ENCODE measurements around the gene HEPACAM. TPM values are rescaled to one million over a fixed set of nuclear protein-coding genes. Genes with fewer than 3 reads are reported as not detected.

HEPACAM gene
- total and polyA plus RNA-seq, 2 donors from 2014 or later, result 0.30 TPM; not detected in 1

GRCh38 chr11:124942466-124943253, 6.8 kb upstream of the HEPACAM start:
- Histone ChIP-seq H3K9ac (ENCODE audit: low read length in 3 of 3) (no peak overlapping the region), H3K27ac (ENCODE audit: low read depth in 2 of 2, low read length in 2 of 2) (no peak overlapping the region), H3K27me3 (ENCODE audit: control insufficient read depth, insufficient read depth, low read length) (no peaks in the 10 kb centered on the region), H3K4me3 (ENCODE audit: low read length in 3 of 3) (no peak overlapping the region), H3K9me3 (ENCODE audit: control insufficient read depth in 2 of 3, insufficient read depth in 1 of 3, low read length in 3 of 3) (no peaks in the 10 kb centered on the region), H3K36me3 (ENCODE audit: control insufficient read depth in 2 of 3, insufficient read depth in 3 of 3, low read length in 3 of 3) (no peaks in the 10 kb centered on the region), H3K4me1 (ENCODE audit: control insufficient read depth in 2 of 3, insufficient read depth in 2 of 3, low read depth in 1 of 3, low read length in 3 of 3) (no peaks in the 10 kb centered on the region)
- DNase-seq (no peak), FAIRE-seq (no peak)
- intact Hi-C loops (cut with DNase I), result no loop called here
- TF ChIP-seq, protein P1, sequence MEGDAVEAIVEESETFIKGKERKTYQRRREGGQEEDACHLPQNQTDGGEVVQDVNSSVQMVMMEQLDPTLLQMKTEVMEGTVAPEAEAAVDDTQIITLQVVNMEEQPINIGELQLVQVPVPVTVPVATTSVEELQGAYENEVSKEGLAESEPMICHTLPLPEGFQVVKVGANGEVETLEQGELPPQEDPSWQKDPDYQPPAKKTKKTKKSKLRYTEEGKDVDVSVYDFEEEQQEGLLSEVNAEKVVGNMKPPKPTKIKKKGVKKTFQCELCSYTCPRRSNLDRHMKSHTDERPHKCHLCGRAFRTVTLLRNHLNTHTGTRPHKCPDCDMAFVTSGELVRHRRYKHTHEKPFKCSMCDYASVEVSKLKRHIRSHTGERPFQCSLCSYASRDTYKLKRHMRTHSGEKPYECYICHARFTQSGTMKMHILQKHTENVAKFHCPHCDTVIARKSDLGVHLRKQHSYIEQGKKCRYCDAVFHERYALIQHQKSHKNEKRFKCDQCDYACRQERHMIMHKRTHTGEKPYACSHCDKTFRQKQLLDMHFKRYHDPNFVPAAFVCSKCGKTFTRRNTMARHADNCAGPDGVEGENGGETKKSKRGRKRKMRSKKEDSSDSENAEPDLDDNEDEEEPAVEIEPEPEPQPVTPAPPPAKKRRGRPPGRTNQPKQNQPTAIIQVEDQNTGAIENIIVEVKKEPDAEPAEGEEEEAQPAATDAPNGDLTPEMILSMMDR (IDR thresholded peaks at IDR 0.05; ENCODE audit: borderline replicate concordance, extremely low read depth, insufficient read depth), result no peak

- no peaks in the 10 kb centered on the region for H3K9me3 ChIP-seq (ENCODE audit: control insufficient read depth in 2 of 3, insufficient read depth in 1 of 3, low read length in 3 of 3)
- FAIRE-seq (no peak), DNase-seq (no peak)
- H3K27me3 ChIP-seq (ENCODE audit: control insufficient read depth, insufficient read depth, low read length), result no peaks in the 10 kb centered on the region
- no peak overlapping the region for H3K27ac ChIP-seq (ENCODE audit: low read depth in 2 of 2, low read length in 2 of 2)
- no peak overlapping the region for H3K4me3 ChIP-seq (ENCODE audit: low read length in 3 of 3)
- TF ChIP-seq, protein P1 (IDR thresholded peaks at IDR 0.05; ENCODE audit: borderline replicate concordance, extremely low read depth, insufficient read depth), result no peak
- intact Hi-C loops (cut with DNase I), result no loop called here
- H3K36me3 ChIP-seq (ENCODE audit: control insufficient read depth in 2 of 3, insufficient read depth in 3 of 3, low read length in 3 of 3), result no peaks in the 10 kb centered on the region
- no peaks in the 10 kb centered on the region for H3K4me1 ChIP-seq (ENCODE audit: control insufficient read depth in 2 of 3, insufficient read depth in 2 of 3, low read depth in 1 of 3, low read length in 3 of 3)
- H3K9ac ChIP-seq (ENCODE audit: low read length in 3 of 3), result no peak overlapping the region
Measured at GRCh38 chr11:124941703-124942102, 5.9 kb upstream of the HEPACAM start.

DNA sequence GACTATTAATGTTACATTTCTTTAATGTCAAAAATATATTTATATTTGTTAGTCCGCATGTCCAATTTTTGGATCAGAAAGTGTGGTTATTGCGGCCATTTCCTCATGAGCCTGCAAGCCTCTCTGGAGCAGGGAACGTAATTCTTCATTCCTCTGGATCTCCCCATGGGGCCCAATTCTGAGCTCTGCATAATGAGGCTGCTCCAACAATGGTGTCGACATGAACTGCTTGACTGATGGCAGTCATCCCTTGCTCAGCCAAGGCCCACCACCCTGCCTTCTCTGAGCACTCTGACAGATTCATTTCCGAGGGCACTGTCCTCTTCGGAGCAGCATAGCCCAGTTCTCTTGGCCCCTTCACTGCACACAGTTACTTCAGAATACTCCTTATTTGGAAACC, 3.1 kb upstream of the HEPACAM start:
- no peak for DNase-seq
- H3K4me1 ChIP-seq (ENCODE audit: control insufficient read depth in 2 of 3, insufficient read depth in 2 of 3, low read depth in 1 of 3, low read length in 3 of 3), result no peaks in the 10 kb centered on the region
- TF ChIP-seq, protein P1 (IDR thresholded peaks at IDR 0.05; ENCODE audit: borderline replicate concordance, extremely low read depth, insufficient read depth), result no peak
- no peaks in the 10 kb centered on the region for H3K36me3 ChIP-seq (ENCODE audit: control insufficient read depth in 2 of 3, insufficient read depth in 3 of 3, low read length in 3 of 3)
- H3K27me3 ChIP-seq (ENCODE audit: control insufficient read depth, insufficient read depth, low read length), result no peaks in the 10 kb centered on the region
- H3K4me3 ChIP-seq (ENCODE audit: low read length in 3 of 3), result no peak overlapping the region
- H3K9me3 ChIP-seq (ENCODE audit: control insufficient read depth in 2 of 3, insufficient read depth in 1 of 3, low read length in 3 of 3), result no peaks in the 10 kb centered on the region
- no peak overlapping the region for H3K9ac ChIP-seq (ENCODE audit: low read length in 3 of 3)
- no peak for FAIRE-seq
- intact Hi-C loops (cut with DNase I), result no loop called here
- no peak overlapping the region for H3K27ac ChIP-seq (ENCODE audit: low read depth in 2 of 2, low read length in 2 of 2)

Data from kidney (tissue), 14 donors.